GM12801 (cell line): ENCODE data around the gene UAP1L1.

ENCODE experiments used
- CTCF ChIP-seq: IDR thresholded peaks from one replicate; pipeline ENCODE4 v1.5.1; 2011; ENCODE audit warnings: control low read depth; ENCODE audit not compliant: insufficient read length; ENCODE audit errors: extremely low read depth

UAP1L1 gene

DNA sequence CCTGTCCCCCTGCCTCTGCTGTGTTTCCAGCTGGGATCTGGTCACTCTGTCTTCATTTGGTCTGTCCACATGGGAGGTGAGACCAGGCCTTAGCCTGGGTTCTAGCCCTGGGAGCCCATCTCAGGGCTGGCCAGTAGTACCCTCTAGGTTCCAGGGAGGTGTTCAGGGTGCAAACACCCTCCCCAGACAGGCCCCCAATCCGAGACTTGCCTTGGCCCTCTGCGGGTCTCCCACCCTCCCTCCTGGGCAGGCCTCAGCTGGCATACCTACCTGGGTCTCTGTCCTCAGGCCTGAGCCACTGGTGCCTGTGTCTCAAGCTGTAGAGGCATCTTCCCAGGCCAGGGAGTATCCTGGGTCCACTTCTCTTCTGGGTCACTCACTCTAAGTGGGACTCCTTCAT, 6.0 kb upstream of the UAP1L1 start:
- TF ChIP-seq CTCF, result no peak

GRCh38 chr9:137073992-137074399, 3.3 kb upstream of the UAP1L1 start:
- no peak for TF ChIP-seq CTCF

GRCh38 chr9:137074657-137075274, 2.6 kb upstream of the UAP1L1 start:
- TF ChIP-seq CTCF, result no peak

DNA sequence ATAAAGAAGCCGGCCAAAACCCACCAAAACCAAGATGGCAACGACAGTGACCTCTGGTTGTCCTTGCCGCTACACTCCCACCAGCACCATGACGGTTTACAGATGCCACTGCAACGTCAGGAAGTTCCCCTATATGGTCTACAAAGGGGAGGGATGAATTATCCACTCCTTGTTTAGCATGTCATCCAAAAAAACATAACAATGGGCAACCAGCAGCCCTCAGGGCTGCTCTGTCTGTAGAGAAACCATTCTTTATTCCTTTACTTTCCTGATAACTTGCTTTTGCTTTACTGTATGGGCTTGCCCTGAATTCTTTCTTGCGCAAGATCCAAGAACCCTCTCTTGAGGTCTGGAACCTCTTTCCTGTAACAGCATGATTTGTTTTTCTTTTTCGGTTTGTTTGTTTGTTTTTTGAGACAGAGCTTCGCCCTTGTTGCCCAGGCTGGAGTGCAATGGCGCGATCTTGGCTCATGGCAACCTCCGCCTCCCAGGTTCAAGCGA, 2.0 kb upstream of the UAP1L1 start:
- TF ChIP-seq CTCF, result no peak

GRCh38 chr9:137076636-137077009, 694 bp upstream of the UAP1L1 start:
- TF ChIP-seq CTCF, result no peak

- no peak for TF ChIP-seq CTCF
These were observed 709 bp downstream of the UAP1L1 start for GRCh38 chr9:137077758-137078693.

DNA sequence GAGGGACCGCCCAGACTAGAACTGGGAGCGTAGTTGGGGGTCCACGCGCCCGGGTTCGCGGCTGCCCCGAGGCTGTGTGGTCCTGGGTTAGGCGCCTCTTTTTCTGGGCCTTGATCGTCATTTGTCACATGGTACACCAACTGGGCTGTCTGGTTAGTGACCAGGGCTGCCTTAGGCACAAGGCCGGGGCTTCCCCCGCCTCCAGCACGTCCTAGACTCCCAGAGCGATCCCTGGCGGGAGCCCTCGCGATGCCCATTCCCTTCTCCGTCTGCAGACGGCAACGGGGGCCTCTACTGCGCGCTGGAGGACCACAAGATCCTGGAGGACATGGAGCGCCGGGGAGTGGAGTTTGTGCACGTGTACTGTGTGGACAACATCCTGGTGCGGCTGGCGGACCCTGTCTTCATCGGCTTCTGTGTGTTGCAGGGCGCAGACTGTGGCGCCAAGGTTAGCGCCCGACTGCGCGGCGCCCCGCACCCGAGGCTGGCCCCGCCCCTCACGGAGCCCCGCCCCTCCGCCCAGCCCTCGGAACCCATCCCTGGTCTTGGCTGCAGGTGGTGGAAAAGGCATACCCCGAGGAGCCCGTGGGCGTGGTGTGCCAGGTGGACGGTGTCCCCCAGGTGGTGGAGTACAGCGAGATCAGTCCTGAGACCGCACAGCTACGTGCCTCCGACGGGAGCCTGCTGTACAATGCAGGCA, 1.5 kb downstream of the UAP1L1 start:
- no peak for TF ChIP-seq CTCF
